Memory B cell (primary cell): ENCODE measurements around the gene RUNX3.

Experiments
- ATAC-seq: fragments of 150-1000 bp; cut with Tn5 transposase; 2 replicates; pipeline ENCODE4 v1.10.0; 2021; ENCODE audit warnings: low read depth, mild to moderate bottlenecking, moderate library complexity
- DNase-seq, 2 donors: peaks; one replicate each; pipeline ENCODE4 v3.0.0; 2022; ENCODE audit warnings: low spot score in 2 of 2
- H3K27ac Mint-ChIP-seq: one replicate; pipeline ENCODE4 v1.8.0; 2022; ENCODE audit warnings: mild to moderate bottlenecking, moderate library complexity, mixed read lengths
- H3K27me3 Mint-ChIP-seq: one replicate; pipeline ENCODE4 v1.8.0; 2022; ENCODE audit warnings: mixed read lengths
- H3K36me3 Mint-ChIP-seq: one replicate; pipeline ENCODE4 v1.8.0; 2022; ENCODE audit warnings: mild to moderate bottlenecking, mixed read lengths
- H3K4me1 Mint-ChIP-seq: one replicate; pipeline ENCODE4 v1.8.0; 2022; ENCODE audit warnings: mixed read lengths
- H3K4me3 Mint-ChIP-seq: one replicate; pipeline ENCODE4 v1.8.0; 2022; ENCODE audit warnings: mild to moderate bottlenecking, moderate library complexity, mixed read lengths
- H3K9me3 Mint-ChIP-seq: one replicate; pipeline ENCODE4 v1.8.0; 2022; ENCODE audit warnings: mixed read lengths

RUNX3 gene

DNA sequence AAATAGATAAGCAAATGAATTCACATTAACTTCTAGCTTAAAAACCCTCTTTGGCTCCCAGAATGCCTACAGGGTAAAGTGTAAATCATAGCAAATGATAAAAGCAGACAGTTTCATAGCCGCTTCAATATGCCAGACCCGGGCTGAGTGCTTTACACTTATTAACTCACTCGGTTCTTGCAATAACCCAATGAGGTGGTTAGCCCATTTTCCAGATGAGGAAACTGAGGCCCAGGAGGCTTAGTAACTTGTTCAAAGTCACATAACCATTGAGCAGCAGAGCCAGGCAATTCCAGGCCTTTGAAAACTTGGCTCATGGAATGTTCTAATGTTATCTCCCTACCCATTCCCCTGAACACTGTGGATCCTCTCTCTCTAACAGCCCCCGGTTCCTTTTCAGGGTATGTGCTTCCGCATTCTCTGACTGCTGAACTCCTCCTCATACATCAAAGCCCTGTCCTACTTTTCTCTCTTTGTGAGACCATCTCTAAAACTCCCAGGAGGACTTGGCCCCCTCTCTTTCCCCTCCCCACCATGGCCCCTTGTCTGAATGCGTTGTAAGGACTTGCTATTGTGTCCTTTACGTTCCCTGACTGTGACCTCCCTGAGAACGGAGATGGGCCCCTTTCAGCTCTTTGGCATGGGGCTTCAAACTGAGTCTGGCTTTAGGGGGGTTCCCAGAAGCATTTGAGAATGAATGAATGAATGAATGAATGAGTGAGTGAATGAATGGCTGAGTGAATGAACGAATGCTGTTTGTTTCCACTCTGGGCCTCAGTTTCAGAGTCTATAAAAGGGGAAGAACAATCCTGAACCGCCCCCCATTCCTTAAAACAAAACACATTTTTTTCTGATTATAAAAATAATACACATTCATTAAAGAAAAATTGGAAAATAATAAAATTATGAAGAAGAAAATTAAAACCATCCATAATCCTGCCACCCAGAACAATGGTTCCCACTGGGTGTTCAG lies 15.6 kb upstream of the RUNX3 start:
- Mint-ChIP-seq H3K36me3 (no peaks in the 10 kb centered on the region), H3K27ac (no peak overlapping the region), H3K4me1 (peaks cover 20% of the 10 kb centered on the region)

DNA sequence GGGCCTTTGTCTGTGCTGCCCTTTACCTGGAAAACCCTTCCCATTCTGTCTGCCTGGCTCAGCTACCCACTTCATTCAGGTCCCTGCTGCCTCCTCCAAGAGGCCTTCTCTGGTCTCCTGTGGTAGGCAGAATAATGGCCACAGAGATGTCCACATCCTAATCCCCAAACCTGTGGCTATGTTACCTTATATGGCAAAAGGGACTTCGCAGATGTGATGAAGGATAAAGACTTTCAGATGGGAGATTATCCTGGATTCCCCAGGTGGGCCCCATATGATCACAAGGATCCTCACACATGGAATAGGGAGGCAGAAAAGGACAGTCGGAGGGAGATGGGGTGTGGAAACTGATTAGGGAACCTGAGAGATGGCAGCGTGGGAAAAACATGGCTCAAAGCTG lies 14.2 kb upstream of the RUNX3 start:
- peak overlapping the region; percentile 9 for H3K27ac Mint-ChIP-seq

More for the DNA sequence above, 15.6 kb upstream of the RUNX3 start:
- H3K9me3 Mint-ChIP-seq, result no peaks in the 10 kb centered on the region
- H3K27me3 Mint-ChIP-seq, result no peaks in the 10 kb centered on the region
- no peak overlapping the region for H3K4me3 Mint-ChIP-seq
- no peak for ATAC-seq
- DNase-seq, result no peak

DNA sequence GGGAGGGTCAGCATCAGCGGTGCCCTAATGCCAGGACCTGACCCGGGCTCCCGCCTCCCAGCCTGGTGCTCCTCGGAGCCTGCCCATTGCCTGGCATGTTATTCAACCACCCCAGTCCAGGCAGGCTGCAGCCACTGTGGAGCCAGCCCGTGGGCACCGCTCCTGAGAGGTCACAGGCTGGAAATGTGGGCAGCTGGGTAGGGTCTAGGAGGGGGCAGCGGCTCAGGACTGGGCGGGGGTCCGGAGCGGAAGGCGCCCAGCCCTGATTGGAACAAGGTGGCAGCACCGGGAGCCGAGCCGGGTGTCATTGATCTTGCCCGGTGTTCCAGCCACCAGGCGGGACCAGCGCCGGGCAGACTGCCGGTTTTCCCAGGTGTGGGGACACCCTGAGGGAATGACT lies 12.7 kb upstream of the RUNX3 start:
- peaks cover 13% of the 10 kb centered on the region for H3K4me1 Mint-ChIP-seq
- ATAC-seq (no peak), DNase-seq (no peak)
- no peaks in the 10 kb centered on the region for H3K9me3 Mint-ChIP-seq
- H3K27me3 Mint-ChIP-seq, result no peaks in the 10 kb centered on the region
- H3K4me3 Mint-ChIP-seq, result no peak overlapping the region
- no peak overlapping the region for H3K27ac Mint-ChIP-seq
- no peaks in the 10 kb centered on the region for H3K36me3 Mint-ChIP-seq

More for the DNA sequence above, 14.2 kb upstream of the RUNX3 start:
- no peaks in the 10 kb centered on the region for H3K9me3 Mint-ChIP-seq
- no peaks in the 10 kb centered on the region for H3K36me3 Mint-ChIP-seq
- ATAC-seq (no peak), DNase-seq (no peak)
- no peak overlapping the region for H3K4me3 Mint-ChIP-seq
- no peaks in the 10 kb centered on the region for H3K27me3 Mint-ChIP-seq
- peaks cover 20% of the 10 kb centered on the region for H3K4me1 Mint-ChIP-seq

DNA sequence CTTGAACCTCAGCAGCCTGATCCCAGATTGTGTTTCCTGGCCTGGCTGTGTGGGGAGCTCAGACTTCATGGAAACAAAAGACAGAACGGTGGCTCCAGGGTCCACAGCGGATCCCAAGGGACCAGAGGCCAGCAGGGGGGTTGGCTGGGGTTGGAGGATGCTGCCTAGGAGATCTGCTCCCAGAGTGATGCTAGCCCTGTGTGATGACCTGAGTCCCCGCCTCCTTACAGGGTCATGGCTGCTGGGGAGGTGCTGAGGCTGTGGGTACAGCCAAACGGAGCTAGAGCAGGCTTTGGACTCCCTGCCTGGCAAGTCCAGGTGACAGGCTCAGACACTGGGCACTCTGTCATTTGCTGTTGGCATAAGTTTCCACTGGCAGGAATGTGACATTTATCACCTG lies 11.5 kb upstream of the RUNX3 start:
- H3K9me3 Mint-ChIP-seq, result no peaks in the 10 kb centered on the region
- H3K27me3 Mint-ChIP-seq, result no peaks in the 10 kb centered on the region
- no peak for ATAC-seq
- peaks cover 8% of the 10 kb centered on the region for H3K4me1 Mint-ChIP-seq
- peak overlapping the region; percentile 56 for H3K27ac Mint-ChIP-seq
- no peaks in the 10 kb centered on the region for H3K36me3 Mint-ChIP-seq
- no peak for DNase-seq
- no peak overlapping the region for H3K4me3 Mint-ChIP-seq

DNA sequence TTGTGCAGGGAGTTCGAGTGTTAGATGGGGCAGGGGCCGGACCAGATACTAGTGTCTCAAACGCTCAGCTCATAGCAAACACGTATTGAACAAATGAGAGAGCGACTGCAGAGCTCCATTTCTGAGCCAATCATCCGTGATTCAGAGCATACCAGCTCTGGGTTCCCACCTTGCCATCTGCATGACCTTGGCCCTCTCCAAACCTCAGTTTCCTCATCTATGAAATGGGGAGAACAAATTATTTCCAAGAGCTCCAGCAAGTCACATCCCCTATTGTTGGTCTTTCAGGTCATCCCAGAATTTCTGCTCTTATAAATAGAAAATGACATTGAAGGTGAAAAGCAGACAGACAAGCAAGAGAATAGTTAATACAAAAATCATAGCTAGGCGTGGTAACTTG lies 10.2 kb upstream of the RUNX3 start:
- Mint-ChIP-seq H3K4me3 (no peak overlapping the region), H3K9me3 (no peaks in the 10 kb centered on the region), H3K27ac (no peak overlapping the region), H3K27me3 (no peaks in the 10 kb centered on the region), H3K4me1 (peaks cover 16% of the 10 kb centered on the region), H3K36me3 (no peaks in the 10 kb centered on the region)
- ATAC-seq, result no peak
- no peak for DNase-seq

DNA sequence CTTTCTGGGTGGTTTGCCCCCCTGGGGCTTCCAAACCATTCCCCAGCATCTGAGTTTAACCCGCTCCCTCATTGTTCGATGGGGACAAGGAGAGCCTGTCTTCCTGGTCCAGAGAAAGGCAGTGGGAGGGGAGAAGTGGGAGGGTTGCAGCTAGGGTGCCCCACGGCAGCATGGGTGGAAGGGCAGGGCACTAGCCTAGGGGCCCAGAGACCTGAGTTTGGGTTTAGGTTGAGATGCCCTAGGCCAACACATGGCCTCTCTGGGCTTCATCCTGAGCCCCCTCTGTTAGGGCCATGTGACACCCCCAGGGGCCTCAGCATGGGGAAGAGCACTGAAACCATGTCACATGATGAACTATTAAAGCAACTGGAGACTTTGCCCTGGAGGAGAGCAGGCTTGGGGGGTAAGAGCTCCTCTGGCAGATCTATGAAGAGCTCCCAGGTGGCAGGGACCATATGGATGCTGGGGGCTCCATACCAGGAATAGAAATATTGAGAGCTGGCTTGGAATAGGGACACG lies 9.7 kb upstream of the RUNX3 start:
- Mint-ChIP-seq H3K4me1 (peaks cover 18% of the 10 kb centered on the region), H3K9me3 (no peaks in the 10 kb centered on the region), H3K27ac (no peak overlapping the region), H3K27me3 (no peaks in the 10 kb centered on the region), H3K4me3 (no peak overlapping the region), H3K36me3 (no peaks in the 10 kb centered on the region)
- DNase-seq (no peak), ATAC-seq (no peak)

DNA sequence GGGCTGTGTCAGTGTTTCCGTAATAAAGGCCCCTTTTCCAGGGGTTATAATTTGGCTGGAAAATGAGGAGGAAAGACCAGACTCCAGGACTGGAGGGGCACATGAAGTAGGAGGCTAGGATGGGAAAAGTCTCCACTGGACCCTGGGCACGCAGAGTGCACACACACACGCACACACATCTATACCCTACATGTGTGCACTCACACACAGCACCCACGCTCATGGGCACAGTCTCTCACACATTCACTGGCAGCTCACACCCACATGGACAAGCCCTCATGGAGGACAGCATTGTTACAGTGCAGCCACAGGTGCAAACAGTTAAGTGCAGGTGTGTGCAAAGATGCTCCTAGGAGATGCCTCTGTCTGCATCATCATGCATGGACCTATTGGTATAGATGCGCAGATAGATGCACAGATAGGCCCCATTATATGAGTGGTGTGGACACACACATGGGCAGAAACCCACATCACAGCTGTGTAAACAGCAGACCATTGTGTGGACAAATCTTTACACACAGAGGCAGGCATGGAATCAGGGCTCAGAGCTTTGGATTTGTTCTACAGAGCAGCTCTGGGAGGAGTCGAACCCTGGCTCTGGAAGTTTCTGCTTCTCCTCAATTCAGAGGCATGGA lies 9.1 kb upstream of the RUNX3 start:
- ATAC-seq, result no peak
- no peaks in the 10 kb centered on the region for H3K27me3 Mint-ChIP-seq
- H3K4me3 Mint-ChIP-seq, result no peak overlapping the region
- H3K27ac Mint-ChIP-seq, result no peak overlapping the region
- no peaks in the 10 kb centered on the region for H3K9me3 Mint-ChIP-seq
- peaks cover 24% of the 10 kb centered on the region for H3K4me1 Mint-ChIP-seq
- H3K36me3 Mint-ChIP-seq, result no peaks in the 10 kb centered on the region
- no peak for DNase-seq

DNA sequence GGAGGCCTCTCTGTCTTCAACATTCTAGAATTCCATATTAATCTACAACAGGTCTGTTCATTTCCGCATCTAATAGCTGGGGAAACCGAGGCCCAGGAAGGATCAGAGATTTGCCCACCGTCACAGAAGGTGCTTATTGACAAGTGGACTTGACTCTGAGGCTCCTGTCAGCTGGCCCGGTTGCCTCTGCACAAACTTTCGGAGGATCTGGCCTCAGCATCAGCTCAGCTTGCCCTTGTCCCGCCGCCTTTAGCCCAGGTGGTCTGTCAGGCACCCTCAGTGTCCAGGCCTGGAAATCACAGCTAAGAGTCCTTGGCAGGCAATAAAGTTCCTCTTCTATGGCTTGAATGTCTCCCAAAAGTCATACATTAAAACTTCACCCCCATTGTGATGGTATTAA lies 8.2 kb upstream of the RUNX3 start:
- DNase-seq (no peak), ATAC-seq (no peak)
- H3K27ac Mint-ChIP-seq, result no peak overlapping the region
- no peaks in the 10 kb centered on the region for H3K36me3 Mint-ChIP-seq
- H3K4me1 Mint-ChIP-seq, result peaks cover 29% of the 10 kb centered on the region
- H3K4me3 Mint-ChIP-seq, result no peak overlapping the region
- H3K27me3 Mint-ChIP-seq, result no peaks in the 10 kb centered on the region
- no peaks in the 10 kb centered on the region for H3K9me3 Mint-ChIP-seq

DNA sequence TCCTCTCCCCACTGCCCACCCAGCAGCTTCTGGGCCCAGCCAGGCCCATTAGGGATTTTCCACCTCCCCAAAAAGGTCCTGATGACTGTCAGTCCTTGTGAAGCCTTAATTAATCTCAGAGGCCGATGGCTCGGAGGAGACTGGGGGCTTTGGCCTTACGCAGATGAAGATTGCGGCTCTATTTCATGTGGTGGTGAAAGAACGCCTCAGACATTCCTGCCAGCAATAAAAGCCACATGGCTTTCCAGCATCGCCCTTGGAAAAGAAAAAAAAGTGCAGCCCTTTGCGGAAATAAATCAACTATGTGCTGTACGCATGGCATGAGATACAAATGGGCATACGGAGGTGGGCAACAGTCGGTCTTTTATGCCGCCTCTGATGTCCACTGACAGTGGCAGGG lies 6.6 kb upstream of the RUNX3 start:
- no peak overlapping the region for H3K4me3 Mint-ChIP-seq
- H3K27me3 Mint-ChIP-seq, result no peaks in the 10 kb centered on the region
- no peaks in the 10 kb centered on the region for H3K9me3 Mint-ChIP-seq
- DNase-seq (no peak), ATAC-seq (no peak)
- no peak overlapping the region for H3K27ac Mint-ChIP-seq
- H3K36me3 Mint-ChIP-seq, result no peaks in the 10 kb centered on the region
- H3K4me1 Mint-ChIP-seq, result peaks cover 26% of the 10 kb centered on the region

DNA sequence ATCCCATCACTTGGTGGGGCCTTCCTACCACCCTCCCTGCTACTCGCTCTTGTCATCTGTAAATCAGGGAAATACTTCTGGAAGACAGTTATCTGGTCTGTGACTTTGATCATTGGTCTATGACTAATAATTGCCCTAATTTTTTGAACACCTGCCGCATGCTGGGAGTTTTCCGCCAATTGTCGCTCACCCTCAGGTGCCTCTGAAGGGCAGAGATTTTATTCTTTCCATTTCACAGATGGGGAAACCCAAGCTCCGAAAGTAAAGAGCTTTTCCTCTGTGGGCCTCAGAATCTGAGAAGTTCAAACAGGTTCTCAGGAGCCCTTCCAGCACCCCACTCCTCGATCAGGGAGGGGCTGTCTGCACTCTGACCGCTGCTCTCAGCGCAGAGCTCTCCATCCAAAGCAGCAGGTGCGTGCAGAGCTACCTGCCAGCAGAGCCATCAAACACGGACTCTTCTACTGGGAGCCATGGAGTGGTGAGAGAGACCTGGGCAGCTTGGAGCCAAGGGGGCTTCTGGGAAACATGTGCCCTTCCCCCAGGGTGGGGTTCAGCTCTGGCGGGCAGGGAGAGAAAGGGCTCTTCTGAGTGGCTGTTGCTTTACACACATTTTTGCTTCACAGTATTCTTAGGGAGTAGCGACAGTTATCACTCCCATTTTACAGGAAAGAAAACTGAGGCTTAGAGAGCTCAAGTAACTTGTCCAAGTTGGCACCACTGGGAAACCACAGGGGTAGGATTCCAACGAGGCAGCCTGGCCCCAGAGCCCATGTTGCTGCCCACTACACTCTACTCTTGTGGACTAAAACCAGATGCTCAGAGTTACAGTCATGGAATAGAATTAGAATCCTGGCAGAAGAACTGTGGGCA lies 5.8 kb upstream of the RUNX3 start:
- peak; percentile 25 for ATAC-seq
- Mint-ChIP-seq H3K27me3 (no peaks in the 10 kb centered on the region), H3K27ac (peak overlapping the region; percentile 53)

DNA sequence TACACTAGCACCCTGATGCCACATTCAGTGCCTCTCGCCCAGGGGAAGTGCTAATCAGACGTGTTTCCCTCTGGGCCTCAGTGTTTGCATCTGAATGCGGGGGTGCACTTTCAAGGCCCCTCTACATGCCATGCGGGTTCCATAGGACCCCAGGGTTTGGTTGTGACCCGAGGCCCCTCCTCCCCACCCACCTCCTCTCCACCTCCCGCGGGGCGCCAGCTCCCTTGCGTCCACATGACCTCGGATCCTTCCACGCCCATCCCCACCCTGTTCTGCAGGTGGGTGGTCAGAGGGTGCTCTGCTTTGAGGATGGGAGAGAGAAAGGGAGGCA lies 5.1 kb upstream of the RUNX3 start:
- ATAC-seq, result no peak
- Mint-ChIP-seq H3K9me3 (no peaks in the 10 kb centered on the region), H3K36me3 (no peaks in the 10 kb centered on the region), H3K4me3 (no peak overlapping the region), H3K27ac (peak overlapping the region; percentile 53), H3K4me1 (peaks cover 27% of the 10 kb centered on the region), H3K27me3 (no peaks in the 10 kb centered on the region)
- no peak for DNase-seq

More for the DNA sequence above, 5.8 kb upstream of the RUNX3 start:
- Mint-ChIP-seq H3K36me3 (no peaks in the 10 kb centered on the region), H3K4me1 (peaks cover 27% of the 10 kb centered on the region), H3K4me3 (peak overlapping the region; percentile 32), H3K9me3 (no peaks in the 10 kb centered on the region)
- no peak for DNase-seq

DNA sequence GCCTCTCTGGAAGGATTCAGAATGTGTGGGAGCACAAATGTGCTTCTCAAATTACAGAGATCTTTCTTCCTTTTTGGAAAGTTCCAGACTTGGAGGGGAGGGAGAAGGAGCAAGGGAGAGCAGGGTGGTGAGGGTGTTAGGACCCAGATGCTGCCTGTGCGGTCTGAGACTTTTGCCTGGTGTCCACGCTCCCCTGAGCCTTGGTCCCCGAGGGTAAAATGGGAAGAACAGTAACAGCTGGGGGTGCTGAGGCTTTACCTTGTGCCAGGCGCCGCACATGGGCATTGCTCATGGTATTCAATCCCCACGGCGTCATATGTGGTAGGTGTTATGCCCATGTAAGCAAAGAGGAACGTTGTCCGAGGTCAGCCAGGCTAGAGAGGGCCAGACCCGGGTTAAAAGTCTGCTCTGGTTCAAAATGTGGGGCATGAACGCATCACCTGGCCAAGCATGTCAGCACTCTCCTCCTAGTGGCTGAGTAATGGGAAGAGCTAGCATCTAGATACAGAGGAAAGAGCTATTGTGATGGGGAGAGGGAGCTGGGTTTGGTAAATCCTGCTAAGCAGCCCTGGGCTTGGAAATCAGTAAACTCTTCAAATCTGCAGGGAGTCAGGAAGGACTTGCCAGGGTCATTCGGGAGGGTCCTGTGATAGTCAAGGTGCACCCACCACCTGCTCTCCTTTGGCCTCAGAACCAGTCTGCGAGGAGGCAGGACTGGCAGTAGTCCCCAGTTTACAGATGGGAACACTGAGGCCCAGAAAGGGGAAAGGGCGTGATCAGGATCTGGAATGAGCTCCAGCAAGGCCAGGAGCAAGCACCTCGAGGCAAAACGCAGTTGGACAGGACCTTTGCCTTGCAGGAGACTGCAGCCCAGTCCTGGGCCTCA lies 4.5 kb upstream of the RUNX3 start:
- Mint-ChIP-seq H3K4me3 (peak overlapping the region; percentile 40), H3K9me3 (no peaks in the 10 kb centered on the region), H3K4me1 (peaks cover 27% of the 10 kb centered on the region), H3K27me3 (no peaks in the 10 kb centered on the region), H3K27ac (peak overlapping the region; percentile 68), H3K36me3 (no peaks in the 10 kb centered on the region)
- ATAC-seq (no peak), DNase-seq (no peak)

DNA sequence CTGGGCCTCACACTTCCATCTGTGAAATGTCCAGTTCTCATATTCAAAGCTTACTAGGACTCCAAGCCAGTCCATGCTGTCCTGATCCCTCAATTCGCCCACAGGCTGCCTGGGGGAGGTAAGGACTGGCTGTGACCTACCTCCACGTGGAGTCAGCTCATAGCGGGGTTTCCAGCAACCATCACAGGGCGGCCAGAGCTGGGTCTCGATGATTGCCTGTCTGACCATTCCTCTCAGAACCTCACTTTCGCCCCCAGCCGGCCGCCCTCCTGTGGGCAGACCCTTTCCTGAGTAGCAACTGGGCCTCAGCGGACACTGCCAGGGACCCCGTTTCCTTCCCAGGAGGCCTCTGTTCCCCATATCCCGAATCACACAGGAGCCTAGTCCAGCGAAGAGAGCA lies 3.4 kb upstream of the RUNX3 start:
- ATAC-seq, result no peak
- no peaks in the 10 kb centered on the region for H3K9me3 Mint-ChIP-seq
- H3K27me3 Mint-ChIP-seq, result no peaks in the 10 kb centered on the region
- H3K36me3 Mint-ChIP-seq, result no peaks in the 10 kb centered on the region
- peaks cover 25% of the 10 kb centered on the region for H3K4me1 Mint-ChIP-seq
- H3K27ac Mint-ChIP-seq, result no peak overlapping the region
- no peak for DNase-seq
- no peak overlapping the region for H3K4me3 Mint-ChIP-seq
